Testis (tissue), 3 donors: ENCODE data around the gene NPL. TPM values are rescaled to one million over a fixed set of nuclear protein-coding genes. Genes with fewer than 3 reads are reported as not detected.

Experiments
- DNase-seq: peaks from one replicate; pipeline ENCODE4 v3.0.0-alpha.2; 2019
- H3K27ac ChIP-seq, 2 donors: fragments of 200-600 bp; sonication (generic); one replicate each; pipeline ENCODE4 v1.5.1; 2019
- H3K27me3 ChIP-seq: fragments of 200-600 bp; sonication (generic); one replicate; pipeline ENCODE4 v1.5.1; 2019
- H3K36me3 ChIP-seq: fragments of 200-600 bp; sonication (generic); one replicate; pipeline ENCODE4 v1.5.1; 2017; ENCODE audit warnings: low read depth; ENCODE audit errors: missing control alignments
- H3K4me1 ChIP-seq: fragments of 200-600 bp; sonication (generic); one replicate; pipeline ENCODE4 v1.5.1; 2019
- H3K4me3 ChIP-seq, 2 donors: fragments of 200-600 bp; sonication (generic); one replicate each; pipeline ENCODE4 v1.5.1; 2017 to 2019
- H3K9me3 ChIP-seq: fragments of 200-600 bp; sonication (generic); one replicate; pipeline ENCODE4 v1.5.1; 2017
- CTCF ChIP-seq, 3 experiments: fragments of 450-650 bp in 2 of 3; fragments of 200-600 bp in 1 of 3; sonication (generic) in 1 of 3; IDR thresholded peaks; one replicate each; pipeline ENCODE4 v1.5.1; 2016 to 2019; ENCODE audit warnings: antibody characterized with exemption in 3 of 3, mild to moderate bottlenecking in 2 of 3, moderate library complexity in 1 of 3
- POLR2A ChIP-seq: fragments of 450-650 bp; IDR thresholded peaks from one replicate; pipeline ENCODE4 v1.6.1; 2017; ENCODE audit warnings: antibody characterized with exemption, mild to moderate bottlenecking, moderate library complexity
- whole genome bisulfite sequencing, 2 donors: methylation state at CpG; one replicate each; pipeline ENCODE4 v1.1.5; 2018; 5-methylcytosine and 5-hydroxymethylcytosine counted together
- intact Hi-C: fragments of 100-400 bp; cut with DNase I; formaldehyde crosslinking; loops from one replicate; pipeline ENCODE4 v1.15.1; 2023; ENCODE audit warnings: low total_unique reads
- polyA plus RNA-seq: library from polyadenylated mRNA; stranded (reverse); fragments of 350-450 nt; fragmentation: Illumina TruSeq; extraction: RNeasy Lipid Tissue Mini Kit (QIAGEN cat#74804); gene quantifications from one replicate; pipeline ENCODE4 v1.2.3, GENCODE V29; 2014; ENCODE audit warnings: low read depth, low replicate concordance; ENCODE audit not compliant: insufficient read depth
- total RNA-seq, 2 donors: library from RNA; depleted of rRNA; stranded (reverse); fragments of >200 nt; gene quantifications; one replicate each; pipeline ENCODE4 v1.2.3, GENCODE V29; 2016

NPL gene
- total and polyA plus RNA-seq, 3 donors from 2014 or later: 11.1 to 22.5 (median 21.6) TPM

DNA sequence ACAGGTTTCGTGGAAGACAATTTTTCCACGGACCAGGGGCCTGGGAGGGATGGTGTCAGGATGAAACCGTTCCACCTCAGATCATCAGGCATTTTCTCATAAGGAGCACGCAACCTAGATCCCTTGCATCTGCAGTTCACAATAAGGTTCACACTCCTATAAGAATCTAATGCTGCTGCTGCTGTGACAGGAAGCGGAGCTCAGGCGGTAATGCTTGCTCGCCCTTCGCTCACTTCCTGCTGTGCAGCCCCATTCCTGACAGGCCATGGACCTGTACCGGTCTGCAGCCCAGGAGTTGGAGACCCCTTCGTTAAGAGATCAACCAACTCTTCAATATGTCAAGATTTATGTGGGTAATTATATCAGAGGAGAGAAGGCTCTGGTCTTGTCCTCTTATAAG, 46.2 kb downstream of the NPL start:
- H3K4me3 ChIP-seq: no peak overlapping the region
- no peaks in the 10 kb centered on the region for H3K36me3 ChIP-seq
- no peak for DNase-seq
- no peaks in the 10 kb centered on the region for H3K9me3 ChIP-seq
- no peaks in the 10 kb centered on the region for H3K27me3 ChIP-seq
- H3K4me1 ChIP-seq: peaks cover 5% of the 10 kb centered on the region
- no peak overlapping the region for H3K27ac ChIP-seq
- WGBS, 2 donors: 91 to 95% methylated on average over 10 of the region's 10 CpGs
- no peak for TF ChIP-seq CTCF (IDR thresholded peaks at IDR 0.05)
- TF ChIP-seq POLR2A: no peak
- intact Hi-C loops: no loop called here

DNA sequence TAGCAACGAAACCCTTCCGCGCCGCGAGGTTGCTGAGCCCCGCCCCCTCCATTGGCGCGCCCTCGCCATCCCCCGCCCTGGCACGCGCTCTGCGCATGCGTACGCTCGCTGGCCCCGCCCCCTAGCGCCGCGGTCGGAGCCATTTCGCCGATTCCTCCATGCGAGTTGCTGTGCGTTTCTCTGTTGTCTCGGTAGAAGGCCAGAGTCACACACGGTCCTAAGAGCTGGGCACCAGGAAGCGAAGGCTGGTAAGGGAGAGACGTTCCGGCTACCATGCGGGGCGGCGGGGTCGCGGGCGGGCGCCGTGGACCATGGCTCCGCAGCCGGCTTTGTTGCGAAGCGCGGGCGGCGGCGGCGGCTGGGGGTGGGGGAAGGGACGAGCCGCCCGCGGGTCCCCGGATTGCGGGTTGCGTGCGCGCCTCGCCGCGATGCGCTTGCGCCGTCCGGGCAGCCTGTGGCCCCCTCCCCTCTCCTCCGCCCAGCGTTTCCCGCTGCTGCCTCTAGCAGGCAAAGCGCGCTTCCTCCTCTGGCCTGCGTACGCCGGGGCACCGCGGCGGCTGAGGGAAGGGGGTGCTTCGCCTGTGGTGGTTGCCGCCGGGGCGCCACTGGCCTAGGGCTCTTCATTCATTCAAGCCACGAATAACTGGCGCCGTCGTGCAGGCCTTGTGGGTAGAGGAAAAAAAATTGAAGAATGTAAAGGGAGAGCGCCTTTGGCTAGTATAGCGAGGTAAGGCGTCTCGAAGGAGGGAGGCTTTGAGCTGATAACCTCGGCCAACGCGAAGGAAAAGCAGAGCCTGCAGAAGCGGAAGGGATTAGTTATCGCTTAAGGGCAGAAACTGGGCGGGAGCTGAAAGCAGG, 49.9 kb downstream of the NPL start, which contains the start of gene DHX9:
TSS of gene DHX9 (plus strand) at position 139 of the 858 bp plus-strand sequence. CDS start 3,220 bp downstream, outside the sequence.
- TF ChIP-seq POLR2A (peak; percentile 55), CTCF (IDR thresholded peaks at IDR 0.05) (peak in 2 of 3 experiments; percentile 9 to 30)
- intact Hi-C loops: no loop called here
- 1 to 2% methylated on average over 16 to 77 of the region's 92 CpGs for WGBS, 2 donors
- peaks cover 24% of the 10 kb centered on the region for H3K4me1 ChIP-seq
- DNase-seq: peak; percentile 94
- peak within 1 kb of the TSS; percentile 87 to 96 for H3K27ac ChIP-seq
- no peaks in the 10 kb centered on the region for H3K36me3 ChIP-seq
- H3K27me3 ChIP-seq: no peaks in the 10 kb centered on the region
- H3K4me3 ChIP-seq: peak within 1 kb of the TSS; percentile 61 to 89
- no peaks in the 10 kb centered on the region for H3K9me3 ChIP-seq

GRCh38 chr1:182841368-182841988, 51.9 kb downstream of the NPL start:
- H3K27ac ChIP-seq: no peak overlapping the region
- no peak for DNase-seq
- no peaks in the 10 kb centered on the region for H3K9me3 ChIP-seq
- WGBS, 2 donors: 17 to 22% methylated on average over 10 of the region's 10 CpGs
- intact Hi-C loops: no loop called here
- no peaks in the 10 kb centered on the region for H3K36me3 ChIP-seq
- no peaks in the 10 kb centered on the region for H3K27me3 ChIP-seq
- peaks cover 24% of the 10 kb centered on the region for H3K4me1 ChIP-seq
- TF ChIP-seq CTCF (IDR thresholded peaks at IDR 0.05) (no peak), POLR2A (no peak)
- peak overlapping the region in 1 of 2 donors; percentile 89 for H3K4me3 ChIP-seq

DNA sequence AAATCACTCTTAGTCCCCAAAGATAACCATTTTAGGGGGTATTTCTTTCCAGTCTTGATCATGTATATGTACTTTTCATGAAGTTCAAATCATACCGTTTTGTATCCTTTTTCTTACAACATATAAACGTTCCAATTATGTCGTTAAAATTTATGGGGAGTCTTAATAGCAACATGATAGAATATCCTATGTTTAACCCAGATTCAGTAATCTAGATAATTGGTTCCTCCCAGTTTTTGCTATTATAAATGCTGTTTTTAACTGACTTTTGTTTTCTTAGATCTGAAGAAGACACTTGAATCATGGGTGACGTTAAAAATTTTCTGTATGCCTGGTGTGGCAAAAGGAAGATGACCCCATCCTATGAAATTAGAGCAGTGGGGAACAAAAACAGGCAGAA, 52.7 kb downstream of the NPL start:
- Histone ChIP-seq H3K36me3 (no peaks in the 10 kb centered on the region), H3K9me3 (no peaks in the 10 kb centered on the region), H3K4me3 (no peak overlapping the region), H3K27ac (no peak overlapping the region), H3K27me3 (no peaks in the 10 kb centered on the region), H3K4me1 (peaks cover 24% of the 10 kb centered on the region)
- TF ChIP-seq CTCF (IDR thresholded peaks at IDR 0.05) (no peak), POLR2A (no peak)
- WGBS, 2 donors: 24 to 26% methylated on average over 4 of the region's 4 CpGs
- intact Hi-C loops: no loop called here
- DNase-seq: no peak
